Measurements from ENCODE around the gene TLE4.

TLE4 gene

GRCh38 chr9:79583952-79584654 is 12.3 kb downstream of the TLE4 start:
- peaks cover 85% of the 10 kb centered on the region for H3K4me1 ChIP-seq (ENCODE audit: insufficient read depth, low read length, poor library complexity, severe bottlenecking)
- no peak for TF ChIP-seq EZH2phosphoT487 (IDR thresholded peaks at IDR 0.05; ENCODE audit: borderline replicate concordance)
- TF ChIP-seq, protein P1, sequence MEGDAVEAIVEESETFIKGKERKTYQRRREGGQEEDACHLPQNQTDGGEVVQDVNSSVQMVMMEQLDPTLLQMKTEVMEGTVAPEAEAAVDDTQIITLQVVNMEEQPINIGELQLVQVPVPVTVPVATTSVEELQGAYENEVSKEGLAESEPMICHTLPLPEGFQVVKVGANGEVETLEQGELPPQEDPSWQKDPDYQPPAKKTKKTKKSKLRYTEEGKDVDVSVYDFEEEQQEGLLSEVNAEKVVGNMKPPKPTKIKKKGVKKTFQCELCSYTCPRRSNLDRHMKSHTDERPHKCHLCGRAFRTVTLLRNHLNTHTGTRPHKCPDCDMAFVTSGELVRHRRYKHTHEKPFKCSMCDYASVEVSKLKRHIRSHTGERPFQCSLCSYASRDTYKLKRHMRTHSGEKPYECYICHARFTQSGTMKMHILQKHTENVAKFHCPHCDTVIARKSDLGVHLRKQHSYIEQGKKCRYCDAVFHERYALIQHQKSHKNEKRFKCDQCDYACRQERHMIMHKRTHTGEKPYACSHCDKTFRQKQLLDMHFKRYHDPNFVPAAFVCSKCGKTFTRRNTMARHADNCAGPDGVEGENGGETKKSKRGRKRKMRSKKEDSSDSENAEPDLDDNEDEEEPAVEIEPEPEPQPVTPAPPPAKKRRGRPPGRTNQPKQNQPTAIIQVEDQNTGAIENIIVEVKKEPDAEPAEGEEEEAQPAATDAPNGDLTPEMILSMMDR (conservative IDR thresholded peaks at IDR 0.05; ENCODE audit: low read length), result no peak
- peaks cover 96% of the 10 kb centered on the region for H3K79me2 ChIP-seq (ENCODE audit: insufficient read depth, low read length)
- H3K9me3 ChIP-seq (ENCODE audit: insufficient read depth, low read depth, low read length), result no peaks in the 10 kb centered on the region
- H3K4me3 ChIP-seq (ENCODE audit: low read length, poor library complexity, severe bottlenecking), result peak overlapping the region; percentile 45
- no peak overlapping the region for H2AFZ ChIP-seq (ENCODE audit: low read length)
- H3K27me3 ChIP-seq (ENCODE audit: insufficient read depth, low read length, poor library complexity, severe bottlenecking), result no peaks in the 10 kb centered on the region
- H3K36me3 ChIP-seq (ENCODE audit: insufficient read depth, low read length), result peaks cover 25% of the 10 kb centered on the region
- H3K9ac ChIP-seq (ENCODE audit: low read depth, low read length, poor library complexity, severe bottlenecking), result no peak overlapping the region
- peaks cover 54% of the 10 kb centered on the region for H4K20me1 ChIP-seq (ENCODE audit: insufficient read depth, low read length, poor library complexity, severe bottlenecking)
- no peaks in the 10 kb centered on the region; the same call in 1 of the 2 replicates for H3F3A ChIP-seq (ENCODE audit: low read depth)
- no peaks in the 10 kb centered on the region for H3K9me2 ChIP-seq (replicated peaks; ENCODE audit: low read depth, low read length)
- H3K4me2 ChIP-seq (ENCODE audit: low read depth, low read length, poor library complexity, severe bottlenecking), result peak overlapping the region; percentile 89

DNA sequence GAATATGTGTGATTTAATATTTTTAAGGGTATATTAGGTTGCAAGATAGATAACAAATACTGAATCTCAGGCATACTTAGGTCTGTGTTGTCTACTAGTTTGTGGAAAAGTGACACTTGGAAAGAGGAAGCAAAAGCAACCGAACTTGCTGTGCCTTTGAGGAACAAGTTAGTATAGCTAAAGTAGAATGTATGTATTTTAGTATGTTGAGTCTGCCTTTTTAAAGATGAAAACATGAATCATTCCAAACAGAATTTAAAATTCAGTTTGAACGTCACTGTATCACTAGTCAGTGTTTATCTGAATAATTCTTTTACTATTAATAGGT is 12.9 kb downstream of the TLE4 start:
- Histone ChIP-seq H3K27me3 (ENCODE audit: insufficient read depth, low read length, poor library complexity, severe bottlenecking) (no peaks in the 10 kb centered on the region), H3K79me2 (ENCODE audit: insufficient read depth, low read length) (peaks cover 96% of the 10 kb centered on the region), H2AFZ (ENCODE audit: low read length) (no peak overlapping the region), H3K4me2 (ENCODE audit: low read depth, low read length, poor library complexity, severe bottlenecking) (peak overlapping the region; percentile 89), H3F3A (ENCODE audit: low read depth) (no peaks in the 10 kb centered on the region; the same call in 1 of the 2 replicates), H3K9me2 (replicated peaks; ENCODE audit: low read depth, low read length) (no peaks in the 10 kb centered on the region), H4K20me1 (ENCODE audit: insufficient read depth, low read length, poor library complexity, severe bottlenecking) (peaks cover 54% of the 10 kb centered on the region), H3K4me1 (ENCODE audit: insufficient read depth, low read length, poor library complexity, severe bottlenecking) (peaks cover 85% of the 10 kb centered on the region), H3K9ac (ENCODE audit: low read depth, low read length, poor library complexity, severe bottlenecking) (no peak overlapping the region), H3K4me3 (ENCODE audit: low read length, poor library complexity, severe bottlenecking) (peak overlapping the region; percentile 45), H3K36me3 (ENCODE audit: insufficient read depth, low read length) (peaks cover 25% of the 10 kb centered on the region), H3K9me3 (ENCODE audit: insufficient read depth, low read depth, low read length) (no peaks in the 10 kb centered on the region)
- TF ChIP-seq, protein P1 (conservative IDR thresholded peaks at IDR 0.05; ENCODE audit: low read length), result no peak
- no peak for TF ChIP-seq EZH2phosphoT487 (IDR thresholded peaks at IDR 0.05; ENCODE audit: borderline replicate concordance)

- Histone ChIP-seq H3K9ac (ENCODE audit: low read depth, low read length, poor library complexity, severe bottlenecking) (no peak overlapping the region), H3K9me2 (replicated peaks; ENCODE audit: low read depth, low read length) (no peaks in the 10 kb centered on the region), H3K79me2 (ENCODE audit: insufficient read depth, low read length) (peaks cover 94% of the 10 kb centered on the region), H3K4me3 (ENCODE audit: low read length, poor library complexity, severe bottlenecking) (no peak overlapping the region), H3K4me1 (ENCODE audit: insufficient read depth, low read length, poor library complexity, severe bottlenecking) (peaks cover 83% of the 10 kb centered on the region), H3K36me3 (ENCODE audit: insufficient read depth, low read length) (peaks cover 19% of the 10 kb centered on the region), H3K9me3 (ENCODE audit: insufficient read depth, low read depth, low read length) (no peaks in the 10 kb centered on the region), H3K27me3 (ENCODE audit: insufficient read depth, low read length, poor library complexity, severe bottlenecking) (no peaks in the 10 kb centered on the region), H4K20me1 (ENCODE audit: insufficient read depth, low read length, poor library complexity, severe bottlenecking) (peaks cover 44% of the 10 kb centered on the region), H3K4me2 (ENCODE audit: low read depth, low read length, poor library complexity, severe bottlenecking) (peak overlapping the region; percentile 18), H3F3A (ENCODE audit: low read depth) (peaks cover 5% of the 10 kb centered on the region), H2AFZ (ENCODE audit: low read length) (no peak overlapping the region)
- TF ChIP-seq EZH2phosphoT487 (IDR thresholded peaks at IDR 0.05; ENCODE audit: borderline replicate concordance), result no peak
- TF ChIP-seq, protein P1 (conservative IDR thresholded peaks at IDR 0.05; ENCODE audit: low read length), result no peak
These were observed 16.9 kb downstream of the TLE4 start for GRCh38 chr9:79588488-79589223.

Data from Loucy (cell line).